Endothelial cell of umbilical vein (primary cell): ENCODE measurements around the gene PLAC8. TPM values are rescaled to one million over a fixed set of nuclear protein-coding genes. Genes with fewer than 3 reads are reported as not detected.

Experiments used
- BruUV-seq: library from RNA; stranded (reverse); fragments of 400-500 nt; replicated peaks from 2 replicates; lab custom pipeline; 2021; lab: Mats Ljungman, UMichigan
- CTCF ChIA-PET: fragments of 300-600, 350-600 bp; sonication (Branson Sonifier 250); formaldehyde crosslinking; loops from one replicate; lab custom pipeline; 2021; ENCODE audit warnings: antibody characterized with exemption, inconsistent platforms; lab: Charles Lee
- POLR2A ChIA-PET: fragments of 300-600, 350-600 bp; sonication (Branson Sonifier 250); formaldehyde crosslinking; loops from one replicate; lab custom pipeline; 2021; ENCODE audit warnings: antibody characterized with exemption, inconsistent platforms; lab: Charles Lee
- DNase-seq: peaks from one replicate; pipeline ENCODE4 v3.0.0-alpha.2; 2011; ENCODE audit warnings: low read depth, low spot score
- FAIRE-seq: peaks from 2 replicates; lab custom pipeline; 2011; peaks lifted over from hg19 to GRCh38; lab: Jason Lieb, UNC
- H2AFZ ChIP-seq: 2 replicates; pipeline ENCODE4 v1.6.0; 2012; ENCODE audit warnings: low read depth, low read length, control low read depth, inconsistent platforms
- H3K27ac ChIP-seq: 2 replicates; pipeline ENCODE4 v1.5.1; 2011; ENCODE audit warnings: low read depth, mild to moderate bottlenecking, control low read depth, low read length, moderate library complexity; ENCODE audit not compliant: insufficient read depth
- H3K27me3 ChIP-seq, 2 experiments: 2 replicates each; pipeline versions ENCODE4 v1.6.0 to v1.6.1; 2011; ENCODE audit warnings: low read length in 2 of 2, mixed read lengths in 1 of 2; ENCODE audit not compliant: control insufficient read depth in 2 of 2, insufficient read depth in 2 of 2
- H3K36me3 ChIP-seq, 2 experiments: 2 replicates in 1 of 2; 3 replicates in 1 of 2; pipeline ENCODE4 v1.5.1; 2011; ENCODE audit warnings: low read length in 2 of 2, mild to moderate bottlenecking in 1 of 2, moderate library complexity in 1 of 2; ENCODE audit not compliant: control insufficient read depth in 2 of 2, insufficient read depth in 2 of 2; ENCODE audit errors: extremely low read depth in 1 of 2
- H3K4me1 ChIP-seq: 3 replicates; pipeline ENCODE4 v1.5.1; 2011; ENCODE audit warnings: mild to moderate bottlenecking, low read length; ENCODE audit not compliant: control insufficient read depth, insufficient read depth; ENCODE audit errors: extremely low read depth
- H3K4me2 ChIP-seq: 2 replicates; pipeline ENCODE4 v1.6.1; 2011; ENCODE audit warnings: low read length, control low read depth, mixed read lengths; ENCODE audit not compliant: insufficient read depth
- H3K4me3 ChIP-seq, 3 experiments: fragments of 200-600 bp in 1 of 3; sonication (generic), shearing (Covaris generic) in 1 of 3; replicated peaks in 1 of 3; 2 replicates each; pipeline ENCODE4 v1.5.1; 2011 to 2016; ENCODE audit warnings: control low read depth in 3 of 3, low read length in 3 of 3, mild to moderate bottlenecking in 2 of 3, inconsistent platforms in 1 of 3, low read depth in 1 of 3, moderate library complexity in 1 of 3; ENCODE audit not compliant: insufficient read depth in 1 of 3
- H3K79me2 ChIP-seq: 2 replicates; pipeline ENCODE4 v1.6.0; 2012; ENCODE audit warnings: low read length, inconsistent platforms; ENCODE audit not compliant: control insufficient read depth, insufficient read depth
- H3K9ac ChIP-seq: replicated peaks from 2 replicates; pipeline ENCODE3; 2011; ENCODE audit warnings: low read length, control low read depth; ENCODE audit not compliant: insufficient read depth; ENCODE audit errors: extremely low read depth
- H3K9me1 ChIP-seq: replicated peaks from 3 replicates; pipeline ENCODE4 v1.6.0; 2011; ENCODE audit warnings: mild to moderate bottlenecking, low read length; ENCODE audit not compliant: control insufficient read depth, insufficient read depth; ENCODE audit errors: extremely low read depth
- H3K9me3 ChIP-seq: replicated peaks from 2 replicates; pipeline ENCODE4 v1.5.1; 2012; ENCODE audit warnings: low read length, inconsistent platforms; ENCODE audit not compliant: control insufficient read depth, insufficient read depth
- H4K20me1 ChIP-seq: replicated peaks from 2 replicates; pipeline ENCODE3; 2011; ENCODE audit warnings: mild to moderate bottlenecking, low read length; ENCODE audit not compliant: control insufficient read depth, insufficient read depth; ENCODE audit errors: extremely low read depth
- CTCF ChIP-seq, 2 donors: IDR thresholded peaks; 1 replicate in 1 of 2; 2 replicates in 1 of 2; pipeline ENCODE4 v1.5.1; 2011; ENCODE audit warnings: low read length in 2 of 2, mild to moderate bottlenecking in 2 of 2, moderate library complexity in 2 of 2, control low read depth in 1 of 2, inconsistent platforms in 1 of 2, low read depth in 1 of 2; ENCODE audit not compliant: insufficient read depth in 1 of 2; ENCODE audit errors: extremely low read depth in 1 of 2
- EZH2 ChIP-seq: IDR thresholded peaks from 2 replicates; pipeline ENCODE4 v1.6.1; 2012; ENCODE audit warnings: borderline replicate concordance, low read depth, mild to moderate bottlenecking, moderate library complexity, low read length, inconsistent platforms; ENCODE audit not compliant: severe bottlenecking
- FOS ChIP-seq: IDR thresholded peaks from 2 replicates; pipeline ENCODE4 v1.6.1; 2011; ENCODE audit warnings: mild to moderate bottlenecking, low read length, moderate library complexity, borderline replicate concordance; ENCODE audit not compliant: insufficient read depth
- GATA2 ChIP-seq: IDR thresholded peaks from 2 replicates; pipeline ENCODE4 v1.7.0; 2011; ENCODE audit warnings: low read depth, mild to moderate bottlenecking, moderate library complexity, mixed read lengths, low read length; ENCODE audit not compliant: insufficient read length, insufficient read depth
- JUN ChIP-seq: IDR thresholded peaks from 2 replicates; pipeline ENCODE4 v1.6.1; 2011; ENCODE audit warnings: borderline replicate concordance, low read depth; ENCODE audit not compliant: insufficient read length, insufficient read depth
- MAX ChIP-seq: IDR thresholded peaks from 2 replicates; pipeline ENCODE4 v1.6.1; 2011; ENCODE audit not compliant: insufficient read depth, insufficient read length
- MYC ChIP-seq: IDR thresholded peaks from one replicate; pipeline ENCODE4 v1.6.1; 2011; ENCODE audit warnings: mild to moderate bottlenecking, low read depth, low read length
- POLR2A ChIP-seq: IDR thresholded peaks from 2 replicates; pipeline ENCODE4 v1.6.1; 2012; ENCODE audit warnings: low read depth, mild to moderate bottlenecking, control low read depth, low read length
- POLR2AphosphoS5 ChIP-seq: IDR thresholded peaks from 2 replicates; pipeline ENCODE4 v1.6.1; 2012; ENCODE audit warnings: low read depth, mild to moderate bottlenecking, control low read depth, low read length, moderate library complexity; ENCODE audit not compliant: insufficient read depth
- dilution Hi-C: fragments of 300-500 bp; cut with MboI; formaldehyde crosslinking; loops from one replicate; pipeline ENCODE4 v1.15.0; 2019; ENCODE audit warnings: low sequenced_read_pairs; ENCODE audit not compliant: extremely low pct_ligation_motif_present
- intact Hi-C: fragments of 100-400 bp; cut with micrococcal nuclease; formaldehyde crosslinking; loops from one replicate; pipeline ENCODE4 v1.10.0; 2022
- polyA plus RNA-seq, 4 experiments: library from polyadenylated mRNA; depleted of rRNA in 3 of 4; stranded (reverse) in 3 of 4; unstranded in 1 of 4; fragments of >200 nt; gene quantifications; 2 replicates each; pipeline versions ENCODE4 v1.2.1 to v1.2.3, GENCODE V29; 2011 to 2012; ENCODE audit warnings: missing spikeins in 1 of 4
- total RNA-seq: library from RNA; stranded (reverse); gene quantifications from 2 replicates; pipeline ENCODE4 v1.2.3, GENCODE V29; 2021

Gene PLAC8
- total and polyA plus RNA-seq, 2 donors (not counting 3 experiments of a cell fraction or from before 2014, with no cell fraction given) = 4.9 to 5.7 TPM

GRCh38 chr4:83112678-83113428 is 1.7 kb downstream of the PLAC8 start:
- no peak overlapping the region for H3K27ac ChIP-seq
- H3K27me3 ChIP-seq = no peaks in the 10 kb centered on the region
- no peaks in the 10 kb centered on the region for H3K79me2 ChIP-seq
- ChIA-PET CTCF (interaction anchor here (1.2 to 2.2 kb wide), 4 partner anchors 9 to 148 kb away, joined by 3 to 10 read pairs (median 5); partner anchors contain the start of gene COPS4), POLR2A (no interaction called here)
- H2AFZ ChIP-seq = peak overlapping the region; percentile 52
- DNase-seq = no peak
- H3K4me1 ChIP-seq = peaks cover 13% of the 10 kb centered on the region
- H3K9me1 ChIP-seq = no peaks in the 10 kb centered on the region
- intact Hi-C loops (no loop called here), dilution Hi-C loops (no loop called here)
- H3K9me3 ChIP-seq = no peaks in the 10 kb centered on the region
- H3K4me2 ChIP-seq = no peak overlapping the region
- H3K9ac ChIP-seq = no peak overlapping the region
- H3K36me3 ChIP-seq = no peaks in the 10 kb centered on the region
- no peak overlapping the region for H3K4me3 ChIP-seq
- H4K20me1 ChIP-seq = no peaks in the 10 kb centered on the region
- BruUV-seq = no TSS peak
- TF ChIP-seq MYC (no peak), FOS (no peak), MAX (no peak), POLR2AphosphoS5 (no peak), EZH2 (no peak), POLR2A (no peak), CTCF (IDR thresholded peaks at IDR 0.05; ENCODE audit: extremely low read depth in 1 of 2, insufficient read depth in 1 of 2, low read depth in 1 of 2, low read length in 2 of 2) (no peak), JUN (no peak), GATA2 (no peak)
- FAIRE-seq = no peak
